ENCODE data around the gene DOP1B.
"Not testable (repeated sequence)": the region's sequence is repeated elsewhere in the genome, so short reads cannot be mapped to it uniquely, and the experiment has no call there.

The DOP1B gene

GRCh38 chr21:36175771-36176565 lies 19.3 kb downstream of the DOP1B start:
- no peak for DNase-seq (ENCODE audit: low read depth in 2 of 2)

GRCh38 chr21:36178349-36178748 lies 21.7 kb downstream of the DOP1B start:
- no peak for DNase-seq (ENCODE audit: low read depth in 2 of 2)

- no peak for DNase-seq (ENCODE audit: low read depth in 2 of 2)
Measured at GRCh38 chr21:36179145-36179544, 22.5 kb downstream of the DOP1B start.

GRCh38 chr21:36180963-36181362 lies 24.3 kb downstream of the DOP1B start:
- no peak for DNase-seq (ENCODE audit: low read depth in 2 of 2)

- no peak for DNase-seq (ENCODE audit: low read depth in 2 of 2)
Measured at GRCh38 chr21:36183144-36183795, 26.6 kb downstream of the DOP1B start.

- no peak for DNase-seq (ENCODE audit: low read depth in 2 of 2)
Measured at GRCh38 chr21:36184545-36184944, 27.9 kb downstream of the DOP1B start.

GRCh38 chr21:36185523-36185922 lies 28.9 kb downstream of the DOP1B start:
- DNase-seq (ENCODE audit: low read depth in 2 of 2), result no peak

GRCh38 chr21:36186081-36186480 lies 29.5 kb downstream of the DOP1B start:
- no peak for DNase-seq (ENCODE audit: low read depth in 2 of 2)

- DNase-seq (ENCODE audit: low read depth in 2 of 2), result no peak
Measured at GRCh38 chr21:36186506-36187399, 30.1 kb downstream of the DOP1B start.

GRCh38 chr21:36188081-36188681 lies 31.6 kb downstream of the DOP1B start:
- DNase-seq (ENCODE audit: low read depth in 2 of 2), result no peak

- no peak for DNase-seq (ENCODE audit: low read depth in 2 of 2)
Measured at GRCh38 chr21:36188937-36189336, 32.3 kb downstream of the DOP1B start.

- DNase-seq (ENCODE audit: low read depth in 2 of 2), result no peak
Measured at GRCh38 chr21:36190736-36191135, 34.1 kb downstream of the DOP1B start.

GRCh38 chr21:36193200-36193599 lies 36.6 kb downstream of the DOP1B start:
- DNase-seq (ENCODE audit: low read depth in 2 of 2), result no peak

- DNase-seq (ENCODE audit: low read depth in 2 of 2), result no peak
Measured at GRCh38 chr21:36194024-36194423, 37.4 kb downstream of the DOP1B start.

GRCh38 chr21:36195613-36196012 lies 39.0 kb downstream of the DOP1B start:
- no peak for DNase-seq (ENCODE audit: low read depth in 2 of 2)

- no peak for DNase-seq (ENCODE audit: low read depth in 2 of 2)
Measured at GRCh38 chr21:36199021-36199420, 42.4 kb downstream of the DOP1B start.

- not testable (repeated sequence) for DNase-seq (ENCODE audit: low read depth in 2 of 2)
Measured at GRCh38 chr21:36199575-36199974, 43.0 kb downstream of the DOP1B start.

GRCh38 chr21:36200081-36200561 lies 43.5 kb downstream of the DOP1B start:
- no peak for DNase-seq (ENCODE audit: low read depth in 2 of 2)

- no peak for DNase-seq (ENCODE audit: low read depth in 2 of 2)
Measured at GRCh38 chr21:36202726-36203602, 46.3 kb downstream of the DOP1B start.

- peak in 1 of 2 donors; percentile 16 for DNase-seq (ENCODE audit: low read depth in 2 of 2)
Measured at GRCh38 chr21:36203603-36203889, 46.9 kb downstream of the DOP1B start.

- DNase-seq (ENCODE audit: low read depth in 2 of 2), result no peak
Measured at GRCh38 chr21:36204980-36205379, 48.4 kb downstream of the DOP1B start.
